Parathyroid adenoma (tissue), 2 donors: ENCODE results near the gene CSTPP1.

Experiments used
- H2AFZ ChIP-seq: fragments of 300-600 bp; sonication (generic); one replicate; pipeline ENCODE4 v1.7.0; 2017; ENCODE audit warnings: antibody characterized with exemption, mild to moderate bottlenecking
- H3K27ac ChIP-seq: fragments of 300-600 bp; sonication (generic); one replicate; pipeline ENCODE4 v1.7.0; 2017
- H3K27me3 ChIP-seq: fragments of 300-600 bp; sonication (generic); one replicate; pipeline ENCODE4 v1.7.0; 2017; ENCODE audit warnings: low read length; ENCODE audit not compliant: control insufficient read depth, insufficient read depth
- H3K36me3 ChIP-seq: fragments of 300-600 bp; sonication (generic); one replicate; pipeline ENCODE4 v1.7.0; 2017; ENCODE audit warnings: low read length; ENCODE audit not compliant: control insufficient read depth, insufficient read depth
- H3K4me1 ChIP-seq: fragments of 300-600 bp; sonication (generic); one replicate; pipeline ENCODE4 v1.7.0; 2017; ENCODE audit warnings: control low read depth
- H3K4me2 ChIP-seq: fragments of 300-600 bp; sonication (generic); one replicate; pipeline ENCODE4 v1.7.0; 2017; ENCODE audit warnings: low read length
- H3K4me3 ChIP-seq: fragments of 300-600 bp; sonication (generic); one replicate; pipeline ENCODE4 v1.7.0; 2017; ENCODE audit warnings: low read depth, low read length
- H3K79me2 ChIP-seq: fragments of 300-600 bp; sonication (generic); one replicate; pipeline ENCODE4 v1.7.0; 2017; ENCODE audit warnings: control low read depth
- H3K9ac ChIP-seq: fragments of 300-600 bp; sonication (generic); one replicate; pipeline ENCODE4 v1.7.0; 2017; ENCODE audit warnings: mild to moderate bottlenecking
- H3K9me3 ChIP-seq: fragments of 300-600 bp; sonication (generic); one replicate; pipeline ENCODE4 v1.7.0; 2017; ENCODE audit warnings: low read length; ENCODE audit not compliant: control insufficient read depth
- CTCF ChIP-seq: fragments of 300-600 bp; sonication (generic); IDR thresholded peaks from one replicate; pipeline ENCODE4 v1.7.0; 2017; ENCODE audit warnings: antibody characterized with exemption, mild to moderate bottlenecking
- donor health status: primary hyperparathyroidism.

CSTPP1 gene

DNA sequence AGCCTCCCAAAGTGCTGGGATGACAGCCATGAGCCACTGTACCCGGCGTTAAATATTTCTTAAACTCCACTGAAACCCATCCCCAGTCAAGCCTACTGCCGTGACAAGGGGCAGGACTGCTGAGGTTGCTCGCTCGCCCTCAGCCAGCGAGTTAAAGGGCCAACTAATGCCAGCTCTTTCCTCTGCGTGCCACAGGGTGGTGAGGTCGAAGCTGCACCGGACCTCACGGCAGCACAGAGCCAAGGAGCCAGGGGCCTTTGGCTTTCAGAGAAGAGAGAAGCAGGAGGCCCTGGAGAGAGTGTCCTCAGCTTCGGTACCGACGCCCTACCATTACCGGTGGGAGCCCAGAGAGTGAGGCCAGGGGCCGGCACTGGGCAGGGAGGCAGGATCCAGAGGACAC, 227.3 kb downstream of the CSTPP1 start:
- no peak for TF ChIP-seq CTCF
- Histone ChIP-seq H3K36me3 (no peaks in the 10 kb centered on the region), H3K27ac (no peak overlapping the region), H3K4me3 (no peak overlapping the region), H3K27me3 (no peaks in the 10 kb centered on the region), H3K4me2 (no peak overlapping the region), H3K9ac (no peak overlapping the region), H2AFZ (no peak overlapping the region), H3K9me3 (no peaks in the 10 kb centered on the region), H3K4me1 (no peaks in the 10 kb centered on the region), H3K79me2 (no peaks in the 10 kb centered on the region)

- no peak overlapping the region for H3K4me3 ChIP-seq
- no peaks in the 10 kb centered on the region for H3K4me1 ChIP-seq
- no peak overlapping the region for H3K27ac ChIP-seq
- no peak for TF ChIP-seq CTCF
- no peak overlapping the region for H3K4me2 ChIP-seq
- H3K9me3 ChIP-seq: no peaks in the 10 kb centered on the region
- H3K36me3 ChIP-seq: no peaks in the 10 kb centered on the region
- no peak overlapping the region for H2AFZ ChIP-seq
- no peak overlapping the region for H3K9ac ChIP-seq
- H3K27me3 ChIP-seq: no peaks in the 10 kb centered on the region
- H3K79me2 ChIP-seq: no peaks in the 10 kb centered on the region
Observed at GRCh38 chr11:47164321-47164720, 227.8 kb downstream of the CSTPP1 start.

GRCh38 chr11:47165253-47165840, 228.8 kb downstream of the CSTPP1 start:
- Histone ChIP-seq H3K4me2 (no peak overlapping the region), H3K9me3 (no peaks in the 10 kb centered on the region), H3K9ac (no peak overlapping the region), H3K4me3 (no peak overlapping the region), H3K27me3 (no peaks in the 10 kb centered on the region), H3K4me1 (no peaks in the 10 kb centered on the region), H3K36me3 (no peaks in the 10 kb centered on the region), H3K27ac (no peak overlapping the region), H2AFZ (no peak overlapping the region), H3K79me2 (no peaks in the 10 kb centered on the region)
- TF ChIP-seq CTCF: no peak

GRCh38 chr11:47166368-47166767, 229.8 kb downstream of the CSTPP1 start:
- Histone ChIP-seq H3K27ac (no peak overlapping the region), H3K9ac (no peak overlapping the region), H3K79me2 (no peaks in the 10 kb centered on the region), H3K27me3 (no peaks in the 10 kb centered on the region), H3K4me1 (no peaks in the 10 kb centered on the region), H3K4me3 (no peak overlapping the region), H3K36me3 (no peaks in the 10 kb centered on the region), H2AFZ (no peak overlapping the region), H3K4me2 (no peak overlapping the region), H3K9me3 (no peaks in the 10 kb centered on the region)
- TF ChIP-seq CTCF: no peak

- no peaks in the 10 kb centered on the region for H3K36me3 ChIP-seq
- no peak for TF ChIP-seq CTCF
- H3K9ac ChIP-seq: no peak overlapping the region
- H2AFZ ChIP-seq: no peak overlapping the region
- no peak overlapping the region for H3K27ac ChIP-seq
- no peaks in the 10 kb centered on the region for H3K27me3 ChIP-seq
- no peaks in the 10 kb centered on the region for H3K9me3 ChIP-seq
- H3K4me1 ChIP-seq: peaks cover 3% of the 10 kb centered on the region
- peaks cover 36% of the 10 kb centered on the region for H3K79me2 ChIP-seq
- H3K4me2 ChIP-seq: no peak overlapping the region
- H3K4me3 ChIP-seq: no peak overlapping the region
Observed at GRCh38 chr11:47171061-47171838, 234.7 kb downstream of the CSTPP1 start.
